ENCODE measurements around the gene ATPAF1. TPM values are rescaled to one million over a fixed set of nuclear protein-coding genes. Genes with fewer than 3 reads are reported as not detected.
A peak's percentile ranks its signal among the peaks of the same experiment; 100 is the strongest.
"Not testable (repeated sequence)": the region's sequence is repeated elsewhere in the genome, so short reads cannot be mapped to it uniquely, and the experiment has no call there.

Gene ATPAF1
- total RNA-seq, 2 experiments from 2014 or later: 44.5 to 49.2 TPM

DNA sequence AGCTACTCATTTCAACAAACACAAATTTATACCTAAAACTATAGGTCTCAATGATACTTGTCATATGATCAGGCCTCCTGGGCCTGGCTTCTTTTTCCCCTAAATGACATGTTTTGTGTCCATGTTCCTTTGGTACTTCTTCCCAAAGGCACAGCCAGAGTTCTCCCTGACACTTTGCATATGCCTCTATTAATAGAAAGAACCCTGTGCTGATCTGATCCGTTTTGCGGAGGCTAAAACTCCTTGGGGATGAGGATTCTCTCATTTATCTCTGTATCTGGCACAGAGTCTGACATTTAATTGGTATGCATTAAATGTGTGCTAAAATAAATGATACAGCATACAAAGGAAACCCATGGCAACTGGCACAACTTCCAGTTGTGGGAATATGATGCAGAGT lies 11.5 kb downstream of the ATPAF1 start:
- H3K4me1 Mint-ChIP-seq (ENCODE audit: low read depth): peaks cover 21% of the 10 kb centered on the region
- peaks cover 33% of the 10 kb centered on the region for H3K36me3 Mint-ChIP-seq (ENCODE audit: low read depth)
- no peaks in the 10 kb centered on the region for H3K27me3 Mint-ChIP-seq (ENCODE audit: low read depth)
- H3K4me3 Mint-ChIP-seq: no peak overlapping the region
- intact Hi-C loops (cut with micrococcal nuclease): no loop called here
- no peak overlapping the region for H3K27ac Mint-ChIP-seq
- CTCF ChIA-PET: no interaction called here
- peaks cover 1% of the 10 kb centered on the region for H3K9me3 Mint-ChIP-seq
- no peak for DNase-seq

DNA sequence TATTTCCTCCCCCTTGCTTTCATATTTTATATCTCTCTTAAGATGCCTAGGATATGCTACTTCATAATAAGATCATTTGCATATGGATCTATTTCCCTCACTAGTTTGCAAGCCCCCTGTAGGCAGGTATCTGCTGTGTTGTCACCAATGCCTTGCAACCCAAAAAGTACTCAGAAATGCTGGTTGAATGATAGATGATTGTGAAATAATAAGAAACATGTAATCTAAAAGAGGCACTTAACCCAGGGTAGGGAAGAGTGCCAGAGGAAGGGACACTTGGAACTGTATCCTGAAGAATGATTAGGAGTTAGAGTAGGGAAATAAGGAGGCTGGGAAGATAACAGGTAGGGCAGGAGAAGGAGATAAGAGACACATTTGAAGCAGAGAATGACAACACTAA lies 12.3 kb downstream of the ATPAF1 start:
- H3K4me1 Mint-ChIP-seq (ENCODE audit: low read depth): peaks cover 21% of the 10 kb centered on the region
- CTCF ChIA-PET: no interaction called here
- H3K4me3 Mint-ChIP-seq: no peak overlapping the region
- H3K9me3 Mint-ChIP-seq: peaks cover 1% of the 10 kb centered on the region
- no peaks in the 10 kb centered on the region for H3K27me3 Mint-ChIP-seq (ENCODE audit: low read depth)
- no peak overlapping the region for H3K27ac Mint-ChIP-seq
- intact Hi-C loops (cut with micrococcal nuclease): no loop called here
- peaks cover 33% of the 10 kb centered on the region for H3K36me3 Mint-ChIP-seq (ENCODE audit: low read depth)
- DNase-seq: no peak

DNA sequence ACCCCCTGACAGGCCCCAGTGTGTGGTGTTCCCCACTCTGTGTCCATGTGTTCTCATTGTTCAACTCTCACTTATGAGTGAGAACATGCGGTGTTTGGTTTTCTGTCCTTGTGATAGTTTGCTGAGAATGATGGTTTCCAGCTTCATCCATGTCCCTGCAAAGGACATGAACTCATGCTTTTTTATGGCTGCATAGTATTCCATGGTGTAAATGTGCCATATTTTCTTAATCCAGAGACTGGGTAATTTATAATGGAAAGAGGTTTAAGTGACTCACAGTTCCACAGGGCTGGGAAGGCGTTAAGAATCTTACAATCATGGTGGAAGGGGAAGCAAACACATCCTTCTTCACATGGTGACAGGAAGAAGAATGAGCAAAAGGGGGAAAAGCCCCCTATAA lies 13.5 kb downstream of the ATPAF1 start:
- H3K27ac Mint-ChIP-seq; H3K4me3 Mint-ChIP-seq; DNase-seq; H3K27me3 Mint-ChIP-seq (ENCODE audit: low read depth); intact Hi-C loops (cut with micrococcal nuclease); H3K9me3 Mint-ChIP-seq: not testable (repeated sequence)
- peaks cover 14% of the 10 kb centered on the region for H3K4me1 Mint-ChIP-seq (ENCODE audit: low read depth)
- peaks cover 43% of the 10 kb centered on the region for H3K36me3 Mint-ChIP-seq (ENCODE audit: low read depth)
- CTCF ChIA-PET: interaction anchor here (0.8 kb wide), 1 partner anchor 13 kb away, joined by 3 read pairs; no protein-coding TSS in a partner anchor

DNA sequence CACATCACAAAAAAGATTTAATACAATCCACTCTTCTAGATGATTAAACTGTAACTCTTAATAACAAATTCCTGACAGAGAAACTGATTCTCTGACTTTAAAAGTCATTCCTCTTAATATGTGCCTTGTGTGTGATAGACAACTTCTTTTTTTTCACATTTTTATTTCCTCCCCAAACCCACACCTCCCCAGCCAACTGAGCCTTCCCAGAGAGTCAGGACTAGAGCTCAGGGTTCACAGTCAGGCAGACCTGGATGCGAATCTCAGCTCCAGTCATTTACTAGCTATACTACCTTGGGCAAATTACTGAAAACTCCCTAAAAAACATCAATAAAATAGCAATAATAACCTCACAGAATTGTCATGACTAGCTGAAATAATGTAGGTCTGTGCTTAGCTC lies 14.2 kb downstream of the ATPAF1 start:
- Mint-ChIP-seq H3K27me3 (ENCODE audit: low read depth) (no peaks in the 10 kb centered on the region), H3K4me1 (ENCODE audit: low read depth) (peaks cover 9% of the 10 kb centered on the region), H3K36me3 (ENCODE audit: low read depth) (peaks cover 44% of the 10 kb centered on the region), H3K27ac (no peak overlapping the region), H3K9me3 (peaks cover 3% of the 10 kb centered on the region), H3K4me3 (no peak overlapping the region)
- no peak for DNase-seq
- intact Hi-C loops (cut with micrococcal nuclease): no loop called here
- CTCF ChIA-PET: interaction anchor here (0.6 to 0.8 kb wide), 2 partner anchors 13 to 59 kb away, joined by 3 read pairs; no protein-coding TSS in a partner anchor

DNA sequence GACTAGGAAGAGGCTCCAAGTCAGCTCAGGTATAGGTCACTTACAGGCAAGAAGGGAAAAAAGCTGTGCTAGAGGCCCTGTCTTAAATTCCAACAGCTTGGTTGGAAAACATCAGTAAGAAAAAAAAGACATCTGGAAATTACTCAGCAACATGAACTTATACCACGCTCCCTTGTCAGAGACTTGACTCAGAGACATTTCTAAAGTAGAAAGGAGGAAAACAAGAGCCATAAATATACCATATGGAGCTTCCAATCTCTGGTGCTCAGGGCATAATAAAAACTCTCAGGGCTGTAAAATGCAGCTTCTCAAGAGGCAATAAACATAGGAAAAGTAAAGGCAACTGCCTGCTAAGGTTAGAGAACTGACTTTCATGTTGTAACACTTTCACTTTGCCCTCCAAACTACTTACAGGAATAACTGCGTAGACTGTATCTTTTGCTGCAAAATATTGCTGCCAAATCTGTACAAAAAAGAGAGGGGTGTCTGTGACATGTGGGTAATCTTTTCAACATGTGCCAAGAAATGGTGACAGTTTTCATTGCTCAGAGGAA lies 14.7 kb downstream of the ATPAF1 start:
- Mint-ChIP-seq H3K9me3 (peaks cover 3% of the 10 kb centered on the region), H3K27me3 (ENCODE audit: low read depth) (no peaks in the 10 kb centered on the region), H3K36me3 (ENCODE audit: low read depth) (peaks cover 48% of the 10 kb centered on the region), H3K27ac (peak overlapping the region; percentile 6), H3K4me3 (no peak overlapping the region), H3K4me1 (ENCODE audit: low read depth) (peaks cover 9% of the 10 kb centered on the region)
- intact Hi-C loops (cut with micrococcal nuclease): no loop called here
- no peak for DNase-seq
- CTCF ChIA-PET: interaction anchor here (0.6 to 0.8 kb wide), 2 partner anchors 14 to 60 kb away, joined by 3 read pairs; no protein-coding TSS in a partner anchor

DNA sequence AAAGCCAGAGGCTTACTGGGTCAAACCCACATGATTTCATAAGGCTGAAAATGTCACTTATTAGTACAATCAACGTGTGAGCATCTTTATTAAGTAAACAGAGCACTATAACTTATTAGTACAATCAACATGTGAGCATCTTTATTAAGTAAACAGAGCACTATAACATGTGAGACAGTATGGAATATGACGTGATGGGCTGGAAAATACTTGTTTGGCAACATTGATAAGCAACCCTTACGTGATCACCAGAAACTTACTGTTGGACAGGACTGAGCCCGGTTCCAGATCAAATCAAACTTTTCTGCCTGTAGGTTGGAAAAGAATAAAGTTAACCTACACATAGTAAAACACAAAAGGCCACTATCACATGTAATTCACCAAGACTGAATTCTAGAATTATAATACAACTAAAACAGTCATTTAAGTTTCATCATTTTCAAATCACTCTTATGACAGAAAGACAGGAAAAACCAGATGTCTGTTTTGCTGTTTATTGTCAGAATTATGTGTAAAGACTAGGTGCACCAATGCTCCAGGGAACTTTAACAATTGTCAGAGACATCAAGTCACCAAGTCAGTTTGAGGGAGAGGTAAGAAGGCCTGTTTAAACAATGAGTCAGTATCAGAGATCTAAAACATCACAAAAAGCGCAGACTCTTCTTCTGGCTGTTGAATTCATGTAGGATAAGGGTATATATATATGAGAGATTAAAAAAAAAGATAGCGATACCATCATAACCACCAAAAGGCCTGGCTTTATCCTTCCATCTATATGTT lies 15.7 kb downstream of the ATPAF1 start:
- CTCF ChIA-PET: no interaction called here
- intact Hi-C loops (cut with micrococcal nuclease): no loop called here
- Mint-ChIP-seq H3K36me3 (ENCODE audit: low read depth) (peaks cover 45% of the 10 kb centered on the region), H3K27ac (no peak overlapping the region), H3K27me3 (ENCODE audit: low read depth) (no peaks in the 10 kb centered on the region), H3K9me3 (peaks cover 3% of the 10 kb centered on the region), H3K4me3 (no peak overlapping the region), H3K4me1 (ENCODE audit: low read depth) (peaks cover 5% of the 10 kb centered on the region)
- no peak for DNase-seq

DNA sequence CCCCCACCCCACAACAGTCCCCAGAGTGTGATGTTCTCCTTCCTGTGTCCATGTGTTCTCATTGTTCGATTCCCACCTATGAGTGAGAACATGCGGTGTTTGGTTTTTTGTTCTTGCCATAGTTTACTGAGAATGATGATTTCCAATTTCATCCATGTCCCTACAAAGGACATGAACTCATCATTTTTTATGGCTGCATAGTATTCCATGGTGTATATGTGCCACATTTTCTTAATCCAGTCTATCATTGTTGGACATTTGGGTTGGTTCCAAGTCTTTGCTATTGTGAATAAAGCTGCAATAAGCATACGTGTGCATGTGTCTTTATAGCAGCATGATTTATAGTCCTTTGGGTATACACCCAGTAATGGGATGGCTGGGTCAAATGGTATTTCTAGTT lies 17.0 kb downstream of the ATPAF1 start:
- H3K27me3 Mint-ChIP-seq (ENCODE audit: low read depth); intact Hi-C loops (cut with micrococcal nuclease); H3K4me3 Mint-ChIP-seq; CTCF ChIA-PET; H3K27ac Mint-ChIP-seq; DNase-seq; H3K9me3 Mint-ChIP-seq: not testable (repeated sequence)
- Mint-ChIP-seq H3K4me1 (ENCODE audit: low read depth) (peaks cover 13% of the 10 kb centered on the region), H3K36me3 (ENCODE audit: low read depth) (peaks cover 55% of the 10 kb centered on the region)

DNA sequence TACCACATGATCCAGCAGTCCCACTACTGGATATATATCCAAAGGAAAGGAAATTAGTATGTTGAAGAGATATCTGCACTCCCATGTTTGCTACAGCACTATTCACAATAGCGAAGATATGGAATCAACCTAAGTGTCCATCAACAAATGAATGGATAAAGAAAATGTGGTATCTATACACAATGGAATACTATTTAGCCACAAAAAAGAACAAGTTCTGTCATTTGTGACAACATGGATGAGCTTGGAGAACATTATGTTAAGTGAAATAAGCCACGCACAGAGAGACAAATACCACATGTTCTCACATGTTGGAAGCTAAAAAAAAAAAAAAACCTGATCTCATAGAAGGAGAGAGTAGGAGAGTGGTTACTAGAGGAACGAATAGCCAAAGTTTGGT lies 17.7 kb downstream of the ATPAF1 start:
- Mint-ChIP-seq H3K27me3 (ENCODE audit: low read depth) (no peaks in the 10 kb centered on the region), H3K9me3 (peaks cover 3% of the 10 kb centered on the region), H3K36me3 (ENCODE audit: low read depth) (peaks cover 49% of the 10 kb centered on the region), H3K27ac (no peak overlapping the region), H3K4me1 (ENCODE audit: low read depth) (peaks cover 13% of the 10 kb centered on the region), H3K4me3 (no peak overlapping the region)
- CTCF ChIA-PET: no interaction called here
- no peak for DNase-seq
- intact Hi-C loops (cut with micrococcal nuclease): no loop called here

DNA sequence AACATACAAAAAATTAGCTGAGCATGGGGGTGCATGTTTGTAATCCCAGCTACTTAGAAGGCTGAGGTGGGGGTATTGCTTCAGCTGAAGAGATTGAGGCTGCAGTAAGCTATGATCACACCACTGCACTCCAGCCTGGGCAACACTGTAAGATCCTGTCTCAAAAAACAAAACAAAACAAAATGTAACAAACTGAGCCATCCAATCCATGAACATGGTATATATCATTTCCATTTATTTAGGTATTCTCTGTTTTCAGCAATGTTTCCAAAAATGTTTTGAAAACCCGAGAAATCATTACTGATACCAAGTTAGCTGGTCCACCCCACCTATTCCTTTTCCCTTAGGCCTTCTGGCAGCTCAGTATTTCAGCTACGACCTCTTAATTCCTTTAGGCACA lies 18.4 kb downstream of the ATPAF1 start:
- CTCF ChIA-PET: no interaction called here
- Mint-ChIP-seq H3K4me3 (no peak overlapping the region), H3K27me3 (ENCODE audit: low read depth) (no peaks in the 10 kb centered on the region), H3K36me3 (ENCODE audit: low read depth) (peaks cover 45% of the 10 kb centered on the region), H3K4me1 (ENCODE audit: low read depth) (peaks cover 13% of the 10 kb centered on the region), H3K27ac (no peak overlapping the region), H3K9me3 (peaks cover 2% of the 10 kb centered on the region)
- no peak for DNase-seq
- intact Hi-C loops (cut with micrococcal nuclease): no loop called here

DNA sequence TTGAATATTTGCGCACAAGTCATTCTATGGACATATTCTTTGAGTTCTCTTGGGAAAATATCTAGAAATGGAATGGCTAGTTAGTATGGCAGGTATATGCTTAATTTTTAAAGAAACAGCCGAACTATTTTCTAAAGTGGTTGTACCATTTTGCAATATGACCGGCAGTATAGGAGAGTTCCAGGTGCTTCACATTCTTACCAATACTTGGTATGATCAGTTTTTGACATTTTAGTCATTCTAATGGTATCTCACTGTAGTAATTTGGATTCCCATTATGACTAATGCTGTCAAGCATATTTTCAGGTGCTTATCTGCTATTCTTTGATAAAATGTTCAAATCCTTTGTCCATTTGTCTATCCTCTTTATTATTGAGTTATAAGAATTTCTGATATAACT lies 20.6 kb downstream of the ATPAF1 start:
- Mint-ChIP-seq H3K36me3 (ENCODE audit: low read depth) (peaks cover 39% of the 10 kb centered on the region), H3K27ac (no peak overlapping the region), H3K4me3 (no peak overlapping the region), H3K4me1 (ENCODE audit: low read depth) (peaks cover 8% of the 10 kb centered on the region), H3K9me3 (peaks cover 2% of the 10 kb centered on the region), H3K27me3 (ENCODE audit: low read depth) (no peaks in the 10 kb centered on the region)
- no peak for DNase-seq
- intact Hi-C loops (cut with micrococcal nuclease): no loop called here
- CTCF ChIA-PET: no interaction called here

DNA sequence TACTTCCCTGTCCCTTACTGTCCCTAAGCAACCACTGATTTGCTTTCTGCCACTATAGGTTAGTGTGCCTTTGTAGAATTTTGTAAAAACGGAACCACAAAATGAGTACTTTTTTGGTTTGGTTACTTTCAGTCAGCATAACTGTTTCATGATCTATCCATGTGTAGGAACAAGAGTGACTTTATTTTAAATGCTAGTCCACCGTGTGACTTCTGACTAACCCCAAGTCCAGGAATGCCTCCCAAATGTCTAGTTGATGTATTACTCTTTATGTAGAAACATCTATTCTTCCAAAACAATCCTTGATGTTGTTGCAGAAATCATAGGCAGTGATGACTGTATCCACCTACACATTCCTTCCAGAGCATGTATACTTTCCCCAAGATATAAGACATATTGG lies 21.3 kb downstream of the ATPAF1 start:
- H3K27ac Mint-ChIP-seq: no peak overlapping the region
- peaks cover 2% of the 10 kb centered on the region for H3K9me3 Mint-ChIP-seq
- CTCF ChIA-PET: no interaction called here
- intact Hi-C loops (cut with micrococcal nuclease): no loop called here
- H3K4me3 Mint-ChIP-seq: no peak overlapping the region
- DNase-seq: no peak
- no peaks in the 10 kb centered on the region for H3K27me3 Mint-ChIP-seq (ENCODE audit: low read depth)
- peaks cover 8% of the 10 kb centered on the region for H3K4me1 Mint-ChIP-seq (ENCODE audit: low read depth)
- H3K36me3 Mint-ChIP-seq (ENCODE audit: low read depth): peaks cover 35% of the 10 kb centered on the region

DNA sequence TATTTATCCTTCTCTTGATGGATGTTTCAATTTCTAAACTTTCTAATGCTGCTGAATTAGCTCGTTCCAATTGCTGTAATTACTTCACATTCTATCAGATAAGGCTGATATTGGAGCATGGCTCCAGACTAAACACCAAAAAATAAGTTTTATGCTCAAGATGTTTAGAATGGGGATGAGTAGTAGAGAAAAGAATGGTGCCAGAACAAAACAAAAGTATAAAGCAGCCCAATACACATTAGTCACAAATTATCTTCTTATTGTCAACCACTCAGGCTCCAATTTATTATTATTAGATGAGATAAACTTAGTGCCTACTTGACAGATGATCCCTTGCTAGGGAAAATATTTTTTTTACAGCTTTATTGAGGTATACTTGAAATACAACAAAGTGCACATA lies 21.8 kb downstream of the ATPAF1 start:
- H3K36me3 Mint-ChIP-seq (ENCODE audit: low read depth): peaks cover 35% of the 10 kb centered on the region
- no peak for DNase-seq
- peaks cover 2% of the 10 kb centered on the region for H3K9me3 Mint-ChIP-seq
- no peaks in the 10 kb centered on the region for H3K27me3 Mint-ChIP-seq (ENCODE audit: low read depth)
- CTCF ChIA-PET: no interaction called here
- H3K27ac Mint-ChIP-seq: no peak overlapping the region
- intact Hi-C loops (cut with micrococcal nuclease): no loop called here
- no peak overlapping the region for H3K4me3 Mint-ChIP-seq
- peaks cover 8% of the 10 kb centered on the region for H3K4me1 Mint-ChIP-seq (ENCODE audit: low read depth)

DNA sequence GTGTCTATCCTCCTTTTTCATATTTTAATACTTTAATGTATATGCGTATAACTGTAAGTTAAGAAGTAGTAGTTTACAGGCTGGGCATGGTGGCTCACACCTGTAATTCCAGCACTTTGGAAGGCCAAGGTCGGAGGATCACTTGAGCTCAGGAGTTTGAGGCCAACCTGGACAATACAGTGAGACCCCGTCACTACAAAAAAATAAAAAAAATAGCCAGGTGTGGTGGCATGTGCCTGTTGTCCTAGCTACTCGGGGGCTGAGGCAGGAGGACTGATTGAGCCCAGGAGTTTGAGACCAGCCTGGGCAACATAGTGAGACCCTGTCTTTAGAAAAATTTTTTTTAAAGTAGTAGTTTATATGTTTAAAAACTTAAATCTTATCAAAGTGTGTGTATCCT lies 22.3 kb downstream of the ATPAF1 start:
- Mint-ChIP-seq H3K4me1 (ENCODE audit: low read depth) (peaks cover 8% of the 10 kb centered on the region), H3K4me3 (no peak overlapping the region), H3K9me3 (peaks cover 2% of the 10 kb centered on the region), H3K27ac (no peak overlapping the region), H3K36me3 (ENCODE audit: low read depth) (peaks cover 35% of the 10 kb centered on the region), H3K27me3 (ENCODE audit: low read depth) (no peaks in the 10 kb centered on the region)
- CTCF ChIA-PET: no interaction called here
- DNase-seq: no peak
- intact Hi-C loops (cut with micrococcal nuclease): no loop called here

Measured in activated naive CD4-positive, alpha-beta T cell treated with anti-CD3 and anti-CD28 coated beads for 36 hours (primary cell).